ENCODE results near the gene RBM28. TPM values are rescaled to one million over a fixed set of nuclear protein-coding genes. Genes with fewer than 3 reads are reported as not detected.

Gene RBM28
- total RNA-seq, 1 donor from 2014 or later = 35.7 TPM

DNA sequence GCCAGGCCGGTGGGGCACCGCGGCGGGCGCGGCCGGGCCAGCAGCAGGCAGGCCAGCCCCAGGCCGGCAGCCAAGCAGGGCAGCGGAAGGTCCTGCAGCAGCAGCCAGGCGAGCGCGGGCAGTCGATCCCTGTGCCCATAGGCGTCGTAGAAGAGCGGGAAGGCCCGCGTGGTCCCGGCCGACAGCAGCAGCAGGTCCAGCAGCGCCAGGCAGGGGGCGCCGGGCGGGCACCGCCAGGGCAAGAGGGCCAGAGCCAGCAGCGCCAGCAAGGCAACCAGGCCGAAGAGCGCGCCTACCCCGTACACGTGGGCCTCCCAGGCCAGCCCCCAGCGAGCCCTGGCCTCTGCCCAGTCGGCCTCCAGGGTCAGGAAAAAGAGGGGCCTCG lies 8.4 kb upstream of the RBM28 start:
- H3K9me3 ChIP-seq (replicated peaks) = no peaks in the 10 kb centered on the region
- H3K27me3 ChIP-seq (ENCODE audit: low read depth) = peaks cover 43% of the 10 kb centered on the region
- peak overlapping the region; percentile 58 for H3K4me3 ChIP-seq
- no peak overlapping the region for H3K27ac ChIP-seq (replicated peaks)
- H3K36me3 ChIP-seq = no peaks in the 10 kb centered on the region
- DNase-seq = peak; percentile 39
- TF ChIP-seq, protein P1, sequence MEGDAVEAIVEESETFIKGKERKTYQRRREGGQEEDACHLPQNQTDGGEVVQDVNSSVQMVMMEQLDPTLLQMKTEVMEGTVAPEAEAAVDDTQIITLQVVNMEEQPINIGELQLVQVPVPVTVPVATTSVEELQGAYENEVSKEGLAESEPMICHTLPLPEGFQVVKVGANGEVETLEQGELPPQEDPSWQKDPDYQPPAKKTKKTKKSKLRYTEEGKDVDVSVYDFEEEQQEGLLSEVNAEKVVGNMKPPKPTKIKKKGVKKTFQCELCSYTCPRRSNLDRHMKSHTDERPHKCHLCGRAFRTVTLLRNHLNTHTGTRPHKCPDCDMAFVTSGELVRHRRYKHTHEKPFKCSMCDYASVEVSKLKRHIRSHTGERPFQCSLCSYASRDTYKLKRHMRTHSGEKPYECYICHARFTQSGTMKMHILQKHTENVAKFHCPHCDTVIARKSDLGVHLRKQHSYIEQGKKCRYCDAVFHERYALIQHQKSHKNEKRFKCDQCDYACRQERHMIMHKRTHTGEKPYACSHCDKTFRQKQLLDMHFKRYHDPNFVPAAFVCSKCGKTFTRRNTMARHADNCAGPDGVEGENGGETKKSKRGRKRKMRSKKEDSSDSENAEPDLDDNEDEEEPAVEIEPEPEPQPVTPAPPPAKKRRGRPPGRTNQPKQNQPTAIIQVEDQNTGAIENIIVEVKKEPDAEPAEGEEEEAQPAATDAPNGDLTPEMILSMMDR (IDR thresholded peaks at IDR 0.05; ENCODE audit: borderline replicate concordance) = peak; percentile 62
- intact Hi-C loops (cut with micrococcal nuclease) = no loop called here
- H3K4me1 ChIP-seq = peaks cover 18% of the 10 kb centered on the region

DNA sequence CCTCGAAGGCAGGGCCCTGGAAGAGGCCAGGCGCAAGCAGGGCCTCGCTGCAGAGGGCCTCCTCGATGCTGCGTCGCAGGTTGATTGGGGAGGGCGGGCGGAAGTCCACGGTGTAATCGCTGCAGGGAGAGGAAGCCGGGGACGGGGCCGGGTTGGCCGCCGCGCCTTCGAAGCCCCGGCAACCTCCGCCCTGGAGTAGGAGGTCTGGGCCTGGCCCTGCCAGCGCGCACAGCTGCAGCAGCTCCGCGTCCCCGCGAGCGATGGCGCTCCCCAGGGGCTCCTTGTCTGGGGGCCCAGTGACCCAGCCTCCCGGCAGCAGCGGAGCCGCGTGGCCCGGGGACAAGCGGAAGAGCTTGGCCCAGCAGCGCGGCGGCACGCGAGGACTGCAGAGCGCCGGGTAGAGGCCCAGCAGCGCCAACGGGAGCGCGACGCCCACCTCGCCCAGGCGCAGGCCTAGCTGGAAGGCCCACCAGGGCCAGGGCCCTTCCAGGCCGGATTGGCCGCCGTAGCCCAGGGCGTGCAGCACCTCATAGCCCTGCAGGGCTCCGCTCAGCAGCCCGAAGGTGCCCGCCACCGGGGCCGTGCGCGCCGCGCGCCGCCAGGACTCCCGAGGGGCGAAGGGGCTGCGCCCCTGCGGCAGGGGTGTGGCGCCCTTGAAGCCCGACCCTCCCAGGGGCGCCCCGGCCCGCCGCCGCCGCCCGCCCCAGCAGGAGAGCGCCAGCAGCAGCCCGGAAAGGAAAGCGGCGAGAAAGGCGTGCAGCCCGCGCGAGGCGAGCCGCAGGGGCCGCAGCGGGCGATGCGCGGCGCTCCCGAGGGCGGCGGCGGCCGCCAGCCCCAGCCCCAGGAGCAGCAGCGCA lies 7.8 kb upstream of the RBM28 start:
- Histone ChIP-seq H3K27ac (replicated peaks) (no peak overlapping the region), H3K4me3 (peak overlapping the region; percentile 58), H3K36me3 (no peaks in the 10 kb centered on the region), H3K27me3 (ENCODE audit: low read depth) (peaks cover 43% of the 10 kb centered on the region), H3K4me1 (peaks cover 15% of the 10 kb centered on the region), H3K9me3 (replicated peaks) (no peaks in the 10 kb centered on the region)
- intact Hi-C loops (cut with micrococcal nuclease) = no loop called here
- peak; percentile 21 for DNase-seq
- TF ChIP-seq, protein P1 (IDR thresholded peaks at IDR 0.05; ENCODE audit: borderline replicate concordance) = no peak

- Histone ChIP-seq H3K27ac (replicated peaks) (no peak overlapping the region), H3K4me1 (peaks cover 12% of the 10 kb centered on the region), H3K36me3 (no peaks in the 10 kb centered on the region), H3K9me3 (replicated peaks) (no peaks in the 10 kb centered on the region), H3K4me3 (peak overlapping the region; percentile 58), H3K27me3 (ENCODE audit: low read depth) (peaks cover 43% of the 10 kb centered on the region)
- peak; percentile 23 for DNase-seq
- TF ChIP-seq, protein P1 (IDR thresholded peaks at IDR 0.05; ENCODE audit: borderline replicate concordance) = no peak
- intact Hi-C loops (cut with micrococcal nuclease) = no loop called here
Observed at GRCh38 chr7:128350708-128351295, 7.1 kb upstream of the RBM28 start.

- H3K9me3 ChIP-seq (replicated peaks) = no peaks in the 10 kb centered on the region
- H3K4me3 ChIP-seq = no peak overlapping the region
- DNase-seq = no peak
- peaks cover 12% of the 10 kb centered on the region for H3K4me1 ChIP-seq
- H3K27me3 ChIP-seq (ENCODE audit: low read depth) = peaks cover 38% of the 10 kb centered on the region
- intact Hi-C loops (cut with micrococcal nuclease) = no loop called here
- H3K36me3 ChIP-seq = no peaks in the 10 kb centered on the region
- TF ChIP-seq, protein P1 (IDR thresholded peaks at IDR 0.05; ENCODE audit: borderline replicate concordance) = no peak
- H3K27ac ChIP-seq (replicated peaks) = no peak overlapping the region
Observed at GRCh38 chr7:128349466-128349825, 5.7 kb upstream of the RBM28 start.

GRCh38 chr7:128347647-128348097 lies 4.0 kb upstream of the RBM28 start:
- DNase-seq = peak; percentile 45
- Histone ChIP-seq H3K36me3 (no peaks in the 10 kb centered on the region), H3K4me3 (no peak overlapping the region), H3K9me3 (replicated peaks) (no peaks in the 10 kb centered on the region), H3K27me3 (ENCODE audit: low read depth) (peaks cover 23% of the 10 kb centered on the region), H3K4me1 (peaks cover 27% of the 10 kb centered on the region), H3K27ac (replicated peaks) (no peak overlapping the region)
- TF ChIP-seq, protein P1 (IDR thresholded peaks at IDR 0.05; ENCODE audit: borderline replicate concordance) = peak; percentile 76
- intact Hi-C loops (cut with micrococcal nuclease) = no loop called here

Measured in left ventricle myocardium inferior (tissue), 1 donor.